DND-41 (cell line): ENCODE measurements around the gene NEU4.
A peak's percentile ranks its signal among the peaks of the same experiment; 100 is the strongest.

ENCODE experiments used
- ATAC-seq: fragments of 200-7000 bp; cut with Tn5 transposase; 3 replicates; pipeline ENCODE4 v1.9.1; 2021; ENCODE audit warnings: low read depth; ENCODE audit not compliant: insufficient read depth
- DNase-seq: peaks from one replicate; pipeline ENCODE4 v3.0.0-alpha.2; 2020
- H2AFZ ChIP-seq: 2 replicates; pipeline ENCODE4 v1.6.0; 2012; ENCODE audit warnings: low read depth, low read length
- H3K27ac ChIP-seq: 2 replicates; pipeline ENCODE4 v1.5.1; 2012; ENCODE audit warnings: low read length, inconsistent platforms
- H3K27me3 ChIP-seq: fragments of 200-600 bp; sonication (generic); 2 replicates; pipeline ENCODE4 v1.6.0; 2012; ENCODE audit warnings: low read length, mild to moderate bottlenecking, inconsistent platforms; ENCODE audit not compliant: insufficient read depth, poor library complexity
- H3K36me3 ChIP-seq: 2 replicates; pipeline ENCODE4 v1.5.1; 2012; ENCODE audit warnings: low read length, inconsistent platforms; ENCODE audit not compliant: insufficient read depth
- H3K4me1 ChIP-seq: 2 replicates; pipeline ENCODE4 v1.5.1; 2012; ENCODE audit warnings: mild to moderate bottlenecking, low read length; ENCODE audit not compliant: insufficient read depth
- H3K4me2 ChIP-seq: 2 replicates; pipeline ENCODE4 v1.6.0; 2012; ENCODE audit warnings: mild to moderate bottlenecking, moderate library complexity, low read length, inconsistent platforms; ENCODE audit not compliant: insufficient read depth
- H3K4me3 ChIP-seq, 2 experiments: fragments of 200-600 bp in 1 of 2; shearing (Covaris generic) in 1 of 2; 2 replicates each; pipeline ENCODE4 v1.5.1; 2012 to 2016; ENCODE audit warnings: inconsistent platforms in 2 of 2, low read length in 2 of 2, mild to moderate bottlenecking in 2 of 2, low read depth in 1 of 2, moderate library complexity in 1 of 2
- H3K79me2 ChIP-seq: 2 replicates; pipeline ENCODE4 v1.6.0; 2012; ENCODE audit warnings: low read length, inconsistent platforms; ENCODE audit not compliant: insufficient read depth
- H3K9ac ChIP-seq: 2 replicates; pipeline ENCODE4 v1.6.0; 2012; ENCODE audit warnings: low read depth, mild to moderate bottlenecking, inconsistent platforms, low read length, moderate library complexity
- H3K9me3 ChIP-seq: 2 replicates; pipeline ENCODE4 v1.5.1; 2012; ENCODE audit warnings: low read length, moderate library complexity, mild to moderate bottlenecking, inconsistent platforms; ENCODE audit not compliant: insufficient read depth, severe bottlenecking
- H4K20me1 ChIP-seq: 2 replicates; pipeline ENCODE4 v1.6.0; 2012; ENCODE audit warnings: low read length; ENCODE audit not compliant: insufficient read depth
- EZH2 ChIP-seq: IDR thresholded peaks from 3 replicates; pipeline ENCODE4 v1.6.1; 2012; ENCODE audit warnings: borderline replicate concordance, low read depth, mild to moderate bottlenecking, moderate library complexity, low read length, inconsistent platforms; ENCODE audit not compliant: severe bottlenecking
- TF ChIP-seq, protein P1 (sequence below): IDR thresholded peaks from 2 replicates; pipeline ENCODE4 v1.5.1; 2012; ENCODE audit warnings: borderline replicate concordance, low read length, moderate library complexity, mild to moderate bottlenecking; ENCODE audit not compliant: poor library complexity, severe bottlenecking; ENCODE audit errors: extremely low read depth

Gene NEU4

DNA sequence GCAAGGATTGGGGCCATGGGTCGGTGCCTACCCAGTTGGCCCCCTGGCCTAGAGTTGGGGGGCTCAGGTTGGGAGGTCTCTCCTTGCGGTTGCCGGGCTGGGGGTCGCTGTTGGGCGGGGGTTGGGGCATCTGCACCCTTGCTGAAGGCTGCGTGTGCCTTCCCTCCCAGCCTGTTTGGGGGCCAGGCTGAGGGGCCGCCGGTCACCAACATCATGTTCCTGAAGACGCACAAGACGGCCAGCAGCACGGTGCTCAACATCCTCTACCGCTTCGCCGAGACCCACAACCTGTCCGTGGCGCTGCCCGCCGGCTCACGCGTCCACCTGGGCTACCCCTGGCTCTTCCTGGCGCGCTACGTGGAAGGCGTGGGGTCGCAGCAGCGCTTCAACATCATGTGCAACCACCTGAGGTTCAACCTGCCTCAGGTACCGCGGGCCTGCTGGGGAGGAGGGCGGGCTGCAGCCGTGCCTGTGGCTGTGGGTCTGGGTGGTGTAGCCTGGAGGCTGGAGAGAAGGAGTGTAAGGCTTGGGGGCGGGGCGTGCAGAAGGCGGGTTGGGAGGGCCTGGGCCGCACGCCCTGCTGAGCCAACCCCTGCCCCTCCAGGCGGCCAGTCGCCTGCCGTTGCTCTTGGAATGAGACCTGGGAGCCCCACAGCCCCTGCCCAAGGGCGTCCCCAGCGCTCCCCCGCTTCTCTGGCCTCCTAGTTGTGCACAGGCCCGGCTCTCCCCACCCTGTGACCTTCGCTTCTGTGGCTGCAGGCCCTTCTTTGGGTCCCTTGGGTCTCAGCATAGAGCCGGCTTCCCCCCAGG lies 7.2 kb upstream of the NEU4 start:
- no peak overlapping the region for H3K4me2 ChIP-seq
- no peak overlapping the region for H3K27ac ChIP-seq
- TF ChIP-seq, protein P1, sequence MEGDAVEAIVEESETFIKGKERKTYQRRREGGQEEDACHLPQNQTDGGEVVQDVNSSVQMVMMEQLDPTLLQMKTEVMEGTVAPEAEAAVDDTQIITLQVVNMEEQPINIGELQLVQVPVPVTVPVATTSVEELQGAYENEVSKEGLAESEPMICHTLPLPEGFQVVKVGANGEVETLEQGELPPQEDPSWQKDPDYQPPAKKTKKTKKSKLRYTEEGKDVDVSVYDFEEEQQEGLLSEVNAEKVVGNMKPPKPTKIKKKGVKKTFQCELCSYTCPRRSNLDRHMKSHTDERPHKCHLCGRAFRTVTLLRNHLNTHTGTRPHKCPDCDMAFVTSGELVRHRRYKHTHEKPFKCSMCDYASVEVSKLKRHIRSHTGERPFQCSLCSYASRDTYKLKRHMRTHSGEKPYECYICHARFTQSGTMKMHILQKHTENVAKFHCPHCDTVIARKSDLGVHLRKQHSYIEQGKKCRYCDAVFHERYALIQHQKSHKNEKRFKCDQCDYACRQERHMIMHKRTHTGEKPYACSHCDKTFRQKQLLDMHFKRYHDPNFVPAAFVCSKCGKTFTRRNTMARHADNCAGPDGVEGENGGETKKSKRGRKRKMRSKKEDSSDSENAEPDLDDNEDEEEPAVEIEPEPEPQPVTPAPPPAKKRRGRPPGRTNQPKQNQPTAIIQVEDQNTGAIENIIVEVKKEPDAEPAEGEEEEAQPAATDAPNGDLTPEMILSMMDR, result no peak
- TF ChIP-seq EZH2, result no peak
- no peaks in the 10 kb centered on the region for H3K36me3 ChIP-seq
- peaks cover 14% of the 10 kb centered on the region for H4K20me1 ChIP-seq
- H3K4me1 ChIP-seq, result peaks cover 18% of the 10 kb centered on the region
- H3K9me3 ChIP-seq, result no peaks in the 10 kb centered on the region
- H3K27me3 ChIP-seq, result peaks cover 22% of the 10 kb centered on the region
- H3K4me3 ChIP-seq, result no peak overlapping the region
- no peaks in the 10 kb centered on the region for H3K79me2 ChIP-seq
- no peak overlapping the region for H3K9ac ChIP-seq
- ATAC-seq (no peak), DNase-seq (no peak)
- H2AFZ ChIP-seq, result no peak overlapping the region

DNA sequence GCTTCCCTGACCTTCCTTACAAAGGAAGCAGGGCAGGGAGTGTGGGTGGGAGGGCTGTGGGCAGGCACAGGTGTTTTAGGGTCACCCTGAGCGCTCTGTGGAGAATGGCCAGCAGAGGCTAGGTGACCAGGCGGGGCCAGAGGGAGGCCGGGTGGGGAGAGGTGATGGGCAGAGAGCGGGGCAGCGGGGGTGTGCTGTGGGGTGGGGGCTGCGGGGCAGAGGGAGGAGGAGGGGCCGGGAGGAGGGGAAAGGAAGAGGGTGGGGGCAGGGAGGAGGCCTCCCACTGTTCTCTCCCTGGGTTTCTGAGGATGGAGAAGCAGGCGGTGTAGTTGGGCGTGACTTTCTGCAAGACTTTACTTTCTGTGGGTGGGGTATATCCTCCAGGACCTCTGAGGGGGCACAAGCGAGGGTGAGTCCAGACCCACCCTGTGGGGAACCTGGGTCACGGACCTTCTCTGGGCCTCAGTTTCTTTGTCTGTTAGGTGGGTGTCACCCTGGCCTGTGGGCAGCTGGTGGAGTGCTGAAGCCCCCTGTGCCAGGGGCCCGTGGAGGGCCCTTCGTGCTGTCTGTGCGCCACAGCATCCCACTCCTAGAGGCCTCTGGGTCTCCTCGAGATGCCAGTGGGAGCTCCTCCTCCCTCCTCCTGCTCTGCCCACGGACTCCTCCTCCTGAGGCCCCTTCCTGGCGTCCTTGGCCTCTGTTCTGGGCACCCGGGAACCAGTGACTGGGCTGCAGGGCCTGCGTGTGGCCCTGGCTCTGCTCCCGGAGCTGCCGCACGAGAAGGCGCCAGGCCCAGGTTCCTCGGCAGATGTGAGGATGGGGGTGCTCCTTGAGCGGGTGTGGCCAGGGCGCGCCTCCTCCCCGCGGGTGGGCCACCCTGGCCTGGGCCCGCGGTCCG lies 6.3 kb upstream of the NEU4 start:
- Histone ChIP-seq H3K79me2 (no peaks in the 10 kb centered on the region), H3K4me2 (0 out of 2 replicates have a peak overlapping the region, but pooled peaks have one; percentile 67), H2AFZ (no peak overlapping the region), H3K4me3 (no peak overlapping the region), H3K9ac (no peak overlapping the region), H4K20me1 (peaks cover 14% of the 10 kb centered on the region), H3K9me3 (no peaks in the 10 kb centered on the region), H3K27ac (no peak overlapping the region), H3K4me1 (peaks cover 18% of the 10 kb centered on the region), H3K36me3 (no peaks in the 10 kb centered on the region), H3K27me3 (peaks cover 22% of the 10 kb centered on the region)
- DNase-seq (no peak), ATAC-seq (no peak)
- TF ChIP-seq EZH2, result no peak
- TF ChIP-seq, protein P1, result no peak

- no peak overlapping the region for H3K27ac ChIP-seq
- H3K9me3 ChIP-seq, result no peaks in the 10 kb centered on the region
- H2AFZ ChIP-seq, result peak overlapping the region; percentile 36; the same call in 1 of the 2 replicates
- peak; percentile 76 for TF ChIP-seq EZH2
- TF ChIP-seq, protein P1, result no peak
- H3K79me2 ChIP-seq, result no peaks in the 10 kb centered on the region
- H3K27me3 ChIP-seq, result peaks cover 22% of the 10 kb centered on the region
- peaks cover 16% of the 10 kb centered on the region for H4K20me1 ChIP-seq
- H3K36me3 ChIP-seq, result no peaks in the 10 kb centered on the region
- H3K4me3 ChIP-seq, result peak overlapping the region in 1 of 2 experiments; percentile 50; a peak in 2 of 4 replicates
- peak; percentile 54 for DNase-seq
- H3K4me1 ChIP-seq, result peaks cover 18% of the 10 kb centered on the region
- peak overlapping the region; percentile 67 for H3K4me2 ChIP-seq
- H3K9ac ChIP-seq, result peak overlapping the region; percentile 37; the same call in 1 of the 2 replicates
- ATAC-seq, result peak; percentile 78
These were observed 5.3 kb upstream of the NEU4 start for GRCh38 chr2:241803387-241804325.
